LNCaP clone FGC (cell line): ENCODE measurements around the gene CHST10.

Source experiments
- DNase-seq: peaks from one replicate; pipeline ENCODE4 v3.0.0-alpha.2; 2011; ENCODE audit warnings: low read depth
- H3K4me3 ChIP-seq: 2 replicates; pipeline ENCODE4 v1.5.1; 2011; ENCODE audit warnings: mild to moderate bottlenecking, low read depth, low read length, control low read depth
- CTCF ChIP-seq: IDR thresholded peaks from 2 replicates; pipeline ENCODE4 v1.5.1; 2012; ENCODE audit warnings: mild to moderate bottlenecking; ENCODE audit not compliant: control insufficient read depth, insufficient read depth; ENCODE audit errors: extremely low read depth

Gene CHST10

GRCh38 chr2:100437751-100438150, 20.3 kb upstream of the CHST10 start:
- no peak overlapping the region for H3K4me3 ChIP-seq
- no peak for TF ChIP-seq CTCF
- no peak for DNase-seq

- TF ChIP-seq CTCF, result no peak
- no peak for DNase-seq
- no peak overlapping the region for H3K4me3 ChIP-seq
Measured at GRCh38 chr2:100429726-100430125, 12.3 kb upstream of the CHST10 start.

- peak; percentile 76 for TF ChIP-seq CTCF
- no peak overlapping the region for H3K4me3 ChIP-seq
- DNase-seq, result peak; percentile 47
Measured at GRCh38 chr2:100427627-100428258, 10.3 kb upstream of the CHST10 start.

- no peak for DNase-seq
- TF ChIP-seq CTCF, result no peak
- no peak overlapping the region for H3K4me3 ChIP-seq
Measured at GRCh38 chr2:100427111-100427510, 9.6 kb upstream of the CHST10 start.

- no peak for TF ChIP-seq CTCF
- H3K4me3 ChIP-seq, result no peak overlapping the region
- no peak for DNase-seq
Measured at GRCh38 chr2:100426384-100426720, 8.9 kb upstream of the CHST10 start.

- DNase-seq, result no peak
- no peak for TF ChIP-seq CTCF
- H3K4me3 ChIP-seq, result no peak overlapping the region
Measured at GRCh38 chr2:100425573-100426383, 8.3 kb upstream of the CHST10 start.
